ENCODE measurements around the gene C1QTNF12.

The C1QTNF12 gene

GRCh38 chr1:1210726-1211540 lies 35.6 kb downstream of the C1QTNF12 start:
- DNase-seq = no peak

DNA sequence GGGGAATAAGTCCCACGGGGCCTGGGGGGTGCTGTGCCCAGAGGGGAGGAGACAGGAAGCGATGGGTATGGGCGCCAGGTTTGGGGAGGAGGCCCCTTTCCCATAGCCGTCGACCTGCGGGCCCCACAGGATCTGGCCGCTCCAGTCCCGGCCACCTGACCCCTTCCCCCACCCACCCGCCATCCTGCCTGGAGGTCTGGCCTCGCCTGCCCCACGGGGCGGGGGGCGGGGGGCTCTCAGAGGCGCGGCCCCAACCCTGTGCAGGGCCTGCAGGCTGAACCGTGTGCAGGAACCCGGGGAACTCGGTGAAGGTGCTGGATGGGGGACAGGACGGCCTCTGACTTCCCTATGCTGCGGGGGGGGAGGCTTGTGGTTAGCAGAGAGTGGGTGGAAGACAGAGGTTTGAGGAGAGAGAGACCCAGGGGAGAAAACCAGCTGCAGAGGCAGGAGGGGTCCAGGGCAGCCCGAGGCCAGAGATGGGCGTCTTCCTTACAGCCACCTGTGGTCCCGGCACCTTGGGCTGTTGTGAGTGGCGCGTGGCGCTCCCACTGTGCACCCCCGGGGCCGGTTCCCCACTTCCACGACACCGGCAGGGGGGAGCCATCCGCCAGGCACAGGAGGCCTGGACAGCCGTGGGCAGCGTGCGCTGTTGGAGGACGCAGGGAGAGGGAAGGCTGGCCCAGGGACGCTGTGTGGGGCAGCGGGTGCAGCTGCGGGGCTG lies 37.6 kb downstream of the C1QTNF12 start:
- DNase-seq = no peak

GRCh38 chr1:1207571-1207892 lies 39.0 kb downstream of the C1QTNF12 start:
- DNase-seq = no peak

GRCh38 chr1:1206966-1207531 lies 39.5 kb downstream of the C1QTNF12 start:
- no peak for DNase-seq

DNA sequence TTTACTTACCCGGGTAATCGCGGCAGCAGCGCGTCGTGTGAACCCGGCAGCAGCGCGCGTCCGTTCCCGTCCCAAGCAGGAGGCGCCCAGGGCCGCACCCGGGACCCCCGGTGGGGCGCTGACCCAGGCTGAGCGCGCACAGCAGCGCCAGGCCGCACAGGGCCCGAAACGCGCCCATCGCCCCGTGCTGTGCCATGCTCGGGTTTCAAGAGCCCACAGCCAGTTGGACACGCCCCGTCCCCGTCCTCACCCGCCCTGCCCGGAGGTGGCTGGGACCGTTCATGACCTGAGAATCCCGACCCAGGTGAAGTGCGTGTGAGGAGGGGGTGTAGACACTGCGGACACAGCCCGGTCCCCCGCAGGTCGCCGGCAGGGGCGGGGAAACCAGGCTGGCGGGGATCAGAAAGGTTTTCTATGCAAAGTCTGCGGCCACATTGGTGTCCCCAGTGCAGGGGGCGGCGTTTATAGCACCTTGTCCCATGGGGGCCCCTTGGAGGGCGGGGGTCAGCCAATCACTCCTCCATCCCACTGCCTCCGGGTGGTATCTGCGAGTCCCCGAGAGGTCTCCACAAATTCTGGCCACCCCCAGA lies 40.1 kb downstream of the C1QTNF12 start, which contains the start of gene TNFRSF18:
TSS of gene TNFRSF18 (minus strand) at position 217 of the 590 bp plus-strand sequence. CDS start at position 196, 21 bp downstream.
- no peak for DNase-seq

DNA sequence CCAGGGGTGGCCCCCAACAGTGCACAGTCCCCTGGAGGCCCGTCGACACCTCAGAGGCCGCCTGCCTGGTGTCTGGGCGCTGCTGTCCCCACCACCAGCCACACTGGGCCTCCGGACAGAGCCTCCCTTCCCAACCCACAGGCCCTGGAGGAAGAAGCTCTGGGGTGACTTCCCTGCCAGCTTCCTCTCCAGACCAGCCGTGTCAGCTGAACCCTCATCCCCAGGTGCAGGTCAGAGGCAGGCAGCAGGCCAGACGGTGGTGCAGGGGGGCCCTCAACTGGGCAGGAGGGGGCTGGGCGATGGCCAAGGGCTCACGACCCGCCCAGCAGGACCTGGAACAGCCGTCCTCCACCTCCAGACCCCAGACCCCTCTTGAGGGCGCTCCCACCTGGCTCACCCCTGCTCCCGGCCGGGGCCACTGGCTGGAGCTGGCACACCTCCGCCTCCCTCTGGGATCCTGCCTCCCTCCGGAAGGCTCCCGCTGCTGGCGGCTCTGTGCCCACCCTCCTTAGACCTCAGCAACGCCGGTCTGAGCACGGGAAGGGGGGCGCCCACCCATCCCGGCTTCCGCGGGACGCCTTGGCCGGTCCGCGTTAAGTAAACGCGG lies 40.6 kb downstream of the C1QTNF12 start:
- DNase-seq = no peak

- no peak for DNase-seq
Observed at GRCh38 chr1:1204998-1205768, 41.3 kb downstream of the C1QTNF12 start.

GRCh38 chr1:1204425-1204920 lies 42.0 kb downstream of the C1QTNF12 start:
- no peak for DNase-seq

- DNase-seq = no peak
Observed at GRCh38 chr1:1203561-1204424, 42.7 kb downstream of the C1QTNF12 start.

DNA sequence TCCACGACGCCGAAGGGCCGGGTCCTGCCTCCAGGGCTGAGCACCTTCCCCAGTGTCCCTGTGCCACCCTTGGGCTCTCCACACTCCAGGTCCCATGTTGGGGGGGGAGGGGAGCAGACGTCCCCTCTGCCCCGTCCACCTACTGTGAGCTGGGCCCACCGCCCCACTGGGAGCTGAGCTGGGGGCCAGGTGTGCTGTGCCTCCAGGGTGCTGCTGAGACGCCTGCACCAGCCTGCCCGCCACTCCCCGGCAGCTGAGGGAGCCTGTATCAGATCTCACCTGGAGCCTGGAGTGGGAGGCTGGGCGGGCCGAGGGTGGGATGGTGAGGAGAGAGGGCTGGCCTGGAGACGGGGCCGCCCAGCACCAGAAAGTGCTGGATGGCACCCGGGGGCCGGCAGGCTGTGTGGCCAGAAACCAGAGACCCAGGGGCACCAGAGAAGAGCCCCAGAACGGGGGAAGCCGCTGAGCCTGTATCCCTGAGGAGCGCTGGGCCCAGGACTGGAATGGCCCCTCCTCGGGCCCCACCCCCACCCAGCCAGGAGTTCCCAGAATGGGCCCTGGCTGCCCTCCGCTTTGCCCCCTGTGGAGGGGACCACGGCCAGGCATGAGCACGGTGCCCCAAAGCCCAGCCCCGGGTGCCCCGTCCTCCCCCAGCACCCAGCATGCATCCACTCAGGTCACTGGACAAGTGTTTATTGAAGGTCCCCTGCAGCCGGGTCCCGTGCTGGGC lies 43.5 kb downstream of the C1QTNF12 start:
- no peak for DNase-seq

- DNase-seq = peak; percentile 75 to 84 (median 76)
Observed at GRCh38 chr1:1200876-1201810, 45.4 kb downstream of the C1QTNF12 start.

- DNase-seq = no peak
Observed at GRCh38 chr1:1199961-1200875, 46.3 kb downstream of the C1QTNF12 start.

- DNase-seq = no peak
Observed at GRCh38 chr1:1199141-1199960, 47.2 kb downstream of the C1QTNF12 start.

- DNase-seq = no peak
Observed at GRCh38 chr1:1198423-1199140, 47.9 kb downstream of the C1QTNF12 start.

- DNase-seq = no peak
Observed at GRCh38 chr1:1197551-1198422, 48.7 kb downstream of the C1QTNF12 start.

DNA sequence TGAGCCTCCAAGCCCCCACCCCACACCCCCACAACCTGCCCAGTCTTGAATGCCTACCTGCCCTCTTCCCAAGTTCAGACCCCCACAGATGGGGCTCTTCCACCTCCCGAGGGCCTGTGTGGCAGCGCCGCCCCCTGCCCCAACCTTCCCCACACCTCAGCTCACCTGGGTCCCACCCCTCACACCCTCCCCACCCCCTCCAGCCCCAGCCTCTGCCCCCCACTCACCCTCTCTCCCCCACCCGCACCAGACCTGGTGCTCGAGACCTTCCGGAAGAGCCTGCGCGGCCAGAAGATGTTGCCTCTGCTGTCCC lies 49.4 kb downstream of the C1QTNF12 start:
- DNase-seq = no peak

Data from activated CD4-positive, CD25-positive, alpha-beta regulatory T cell (primary cell).